Activated CD4-positive, alpha-beta memory T cell treated with anti-CD3 and anti-CD28 coated beads for 36 hours (primary cell): ENCODE data around the gene ELMOD1. TPM values are rescaled to one million over a fixed set of nuclear protein-coding genes. Genes with fewer than 3 reads are reported as not detected.

Experiments used
- CTCF ChIA-PET: fragments of 350-600 bp; sonication (Branson Sonifier 250); formaldehyde crosslinking; loops from one replicate; lab custom pipeline; 2021; ENCODE audit warnings: antibody characterized with exemption, inconsistent platforms; lab: Charles Lee
- POLR2A ChIA-PET: fragments of 350-600 bp; sonication (Branson Sonifier 250); formaldehyde crosslinking; loops from one replicate; lab custom pipeline; 2021; ENCODE audit warnings: antibody characterized with exemption; lab: Charles Lee
- DNase-seq: peaks from one replicate; pipeline ENCODE4 v3.0.0-alpha.2; 2020
- H3K27ac Mint-ChIP-seq: one replicate; pipeline ENCODE4 v1.8.0; 2021; ENCODE audit warnings: mixed read lengths
- H3K27me3 Mint-ChIP-seq: one replicate; pipeline ENCODE4 v1.8.0; 2021; ENCODE audit warnings: mixed read lengths
- H3K36me3 Mint-ChIP-seq: one replicate; pipeline ENCODE4 v1.8.0; 2021; ENCODE audit warnings: mixed read lengths
- H3K4me1 Mint-ChIP-seq: one replicate; pipeline ENCODE4 v1.8.0; 2021; ENCODE audit warnings: low read depth, mixed read lengths
- H3K4me3 Mint-ChIP-seq: one replicate; pipeline ENCODE4 v1.8.0; 2021; ENCODE audit warnings: mild to moderate bottlenecking, mixed read lengths
- H3K9me3 Mint-ChIP-seq: one replicate; pipeline ENCODE4 v1.8.0; 2021; ENCODE audit warnings: mixed read lengths
- intact Hi-C: fragments of 100-400 bp; cut with micrococcal nuclease; formaldehyde crosslinking; loops from one replicate; pipeline ENCODE4 v1.15.1; 2023
- total RNA-seq, 2 experiments: library from RNA; stranded (reverse); gene quantifications; one replicate each; pipeline ENCODE4 v1.2.3, GENCODE V29; 2021

The ELMOD1 gene
- total RNA-seq, 2 experiments from 2014 or later = 0.12 TPM; not detected in 1

DNA sequence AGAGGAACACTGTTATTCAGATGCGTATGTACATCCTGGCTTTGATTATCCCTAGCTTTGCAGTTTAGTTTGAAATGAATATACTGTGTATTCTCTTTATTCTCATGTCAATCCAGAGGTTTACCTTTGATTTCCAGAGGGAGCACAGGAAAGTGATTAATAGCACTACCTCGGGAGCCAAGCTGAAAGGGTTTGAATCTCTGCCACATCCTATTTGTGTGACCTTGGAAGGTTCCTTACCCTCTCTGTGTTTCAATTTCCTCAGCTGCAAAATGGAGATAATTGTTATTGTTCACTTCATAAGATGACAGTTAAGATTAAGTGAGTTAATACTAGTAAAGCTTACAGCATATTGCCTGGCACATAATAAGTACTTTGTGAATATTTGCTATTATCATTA, 17.9 kb downstream of the ELMOD1 start:
- Mint-ChIP-seq H3K36me3 (no peaks in the 10 kb centered on the region), H3K4me3 (no peak overlapping the region), H3K27ac (no peak overlapping the region), H3K27me3 (peaks cover 39% of the 10 kb centered on the region), H3K4me1 (no peaks in the 10 kb centered on the region), H3K9me3 (no peaks in the 10 kb centered on the region)
- no peak for DNase-seq
- ChIA-PET CTCF (interaction anchor here (1.1 to 1.3 kb wide), 4 partner anchors 45 to 81 kb away, joined by 3 to 4 read pairs (median 4); no protein-coding TSS in a partner anchor), POLR2A (no interaction called here)
- intact Hi-C loops = no loop called here

DNA sequence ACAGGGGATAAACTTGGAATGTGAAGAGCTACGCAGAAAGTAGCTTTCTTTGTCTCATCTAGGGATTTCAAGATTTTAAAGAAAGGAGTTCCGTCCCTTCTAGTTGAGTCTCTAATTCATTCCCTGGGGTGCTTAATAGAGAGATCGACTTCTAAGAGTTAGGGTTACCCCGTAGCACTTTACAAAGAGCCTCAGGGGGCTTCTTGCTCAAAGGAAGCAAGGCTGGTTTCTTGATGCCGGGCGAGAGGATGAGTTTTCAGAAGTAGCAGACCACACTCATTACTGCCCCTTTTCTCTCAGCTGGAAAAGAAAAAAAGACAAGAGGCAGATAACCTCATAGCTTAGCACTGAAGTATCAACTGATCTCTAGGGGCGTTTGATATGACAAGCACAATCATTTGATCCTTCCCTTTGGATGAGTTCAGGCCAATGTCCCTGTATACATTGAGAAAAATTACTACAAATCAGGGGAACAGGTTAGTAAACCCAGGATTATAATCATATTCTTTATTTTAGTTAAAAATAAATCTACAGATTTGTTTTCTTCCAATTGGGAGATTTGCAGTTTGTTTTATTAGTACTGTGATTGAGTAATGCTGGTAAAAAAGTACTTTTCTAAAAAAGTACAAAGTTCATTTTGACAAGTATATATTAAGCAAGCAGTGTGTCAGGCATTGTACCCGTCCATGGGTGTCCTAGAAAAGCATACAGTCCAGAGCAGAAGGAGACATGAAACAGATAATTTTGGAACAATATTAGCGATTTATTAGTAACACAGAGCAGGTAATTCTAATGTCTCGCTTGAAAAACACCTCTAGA, 18.7 kb downstream of the ELMOD1 start:
- POLR2A ChIA-PET = no interaction called here
- no peak overlapping the region for H3K4me3 Mint-ChIP-seq
- H3K4me1 Mint-ChIP-seq = no peaks in the 10 kb centered on the region
- intact Hi-C loops = no loop called here
- H3K27ac Mint-ChIP-seq = no peak overlapping the region
- no peaks in the 10 kb centered on the region for H3K36me3 Mint-ChIP-seq
- H3K27me3 Mint-ChIP-seq = peaks cover 34% of the 10 kb centered on the region
- no peak for DNase-seq
- H3K9me3 Mint-ChIP-seq = no peaks in the 10 kb centered on the region
- CTCF ChIA-PET = interaction anchor here (1.1 to 1.3 kb wide), 4 partner anchors 46 to 80 kb away, joined by 3 to 4 read pairs (median 4); no protein-coding TSS in a partner anchor

GRCh38 chr11:107612445-107612844, 21.5 kb downstream of the ELMOD1 start:
- no peak overlapping the region for H3K4me3 Mint-ChIP-seq

DNA sequence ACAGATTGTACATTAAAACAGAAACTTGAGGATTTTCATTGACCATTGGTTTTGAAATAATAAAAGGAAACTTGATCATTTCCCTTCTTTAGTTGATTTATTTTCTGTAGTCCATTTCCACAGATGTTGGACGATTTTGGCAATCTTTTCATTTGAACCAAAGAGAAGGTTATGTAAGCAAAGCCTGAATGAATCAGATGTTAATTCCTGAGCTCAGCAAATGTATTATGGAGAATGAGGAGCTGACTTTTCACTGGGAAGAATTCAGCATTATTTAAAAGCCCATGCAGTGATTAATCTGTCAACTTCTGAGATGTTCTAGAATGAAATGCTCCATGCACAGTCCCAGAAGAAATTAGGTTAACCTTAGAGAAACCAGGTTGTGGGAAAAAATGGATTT, 29.0 kb downstream of the ELMOD1 start:
- H3K9me3 Mint-ChIP-seq = no peaks in the 10 kb centered on the region
- H3K27me3 Mint-ChIP-seq = peaks cover 16% of the 10 kb centered on the region
- no peaks in the 10 kb centered on the region for H3K36me3 Mint-ChIP-seq
- no peaks in the 10 kb centered on the region for H3K4me1 Mint-ChIP-seq
- intact Hi-C loops = no loop called here
- CTCF ChIA-PET = interaction anchor here (1.1 kb wide), 1 partner anchor 69 kb away, joined by 3 read pairs; no protein-coding TSS in a partner anchor
- no peak for DNase-seq
- H3K4me3 Mint-ChIP-seq = no peak overlapping the region
- POLR2A ChIA-PET = no interaction called here
- no peak overlapping the region for H3K27ac Mint-ChIP-seq

More at GRCh38 chr11:107612445-107612844, 21.5 kb downstream of the ELMOD1 start:
- no peaks in the 10 kb centered on the region for H3K9me3 Mint-ChIP-seq
- H3K27me3 Mint-ChIP-seq = peaks cover 24% of the 10 kb centered on the region
- H3K36me3 Mint-ChIP-seq = no peaks in the 10 kb centered on the region
- no peak overlapping the region for H3K27ac Mint-ChIP-seq
- CTCF ChIA-PET = no interaction called here
- DNase-seq = no peak
- intact Hi-C loops = no loop called here
- POLR2A ChIA-PET = no interaction called here
- no peaks in the 10 kb centered on the region for H3K4me1 Mint-ChIP-seq

DNA sequence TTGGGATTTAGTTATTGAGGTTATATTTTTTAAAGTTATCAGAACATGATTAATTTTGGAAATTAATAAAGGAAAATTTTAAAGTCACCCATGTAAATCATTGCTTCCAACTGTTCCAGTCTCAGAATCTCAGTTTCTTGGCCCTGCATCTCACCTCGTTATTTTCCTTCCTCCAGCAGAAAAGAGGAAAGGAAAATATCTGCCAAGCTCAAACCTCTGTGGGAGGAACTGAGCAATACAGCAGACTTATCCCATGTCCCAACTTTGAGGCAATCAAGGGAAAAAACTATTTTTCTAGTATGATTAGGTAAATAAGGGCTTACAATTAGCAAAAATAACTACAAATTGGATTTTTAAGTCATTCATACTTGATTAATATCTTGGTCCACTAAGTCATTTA, 30.1 kb downstream of the ELMOD1 start:
- DNase-seq = no peak
- no peak overlapping the region for H3K27ac Mint-ChIP-seq
- peaks cover 25% of the 10 kb centered on the region for H3K27me3 Mint-ChIP-seq
- H3K36me3 Mint-ChIP-seq = no peaks in the 10 kb centered on the region
- intact Hi-C loops = no loop called here
- H3K4me1 Mint-ChIP-seq = no peaks in the 10 kb centered on the region
- no peak overlapping the region for H3K4me3 Mint-ChIP-seq
- no peaks in the 10 kb centered on the region for H3K9me3 Mint-ChIP-seq
- POLR2A ChIA-PET = no interaction called here
- CTCF ChIA-PET = no interaction called here

GRCh38 chr11:107623183-107623582, 32.2 kb downstream of the ELMOD1 start:
- ChIA-PET CTCF (no interaction called here), POLR2A (no interaction called here)
- no peak overlapping the region for H3K4me3 Mint-ChIP-seq
- H3K27me3 Mint-ChIP-seq = peaks cover 29% of the 10 kb centered on the region
- H3K4me1 Mint-ChIP-seq = no peaks in the 10 kb centered on the region
- H3K27ac Mint-ChIP-seq = no peak overlapping the region
- DNase-seq = no peak
- no peaks in the 10 kb centered on the region for H3K36me3 Mint-ChIP-seq
- H3K9me3 Mint-ChIP-seq = no peaks in the 10 kb centered on the region
- intact Hi-C loops = no loop called here

GRCh38 chr11:107624983-107625684, 34.2 kb downstream of the ELMOD1 start:
- Mint-ChIP-seq H3K9me3 (no peaks in the 10 kb centered on the region), H3K4me1 (no peaks in the 10 kb centered on the region), H3K27me3 (peaks cover 34% of the 10 kb centered on the region), H3K4me3 (no peak overlapping the region), H3K36me3 (no peaks in the 10 kb centered on the region), H3K27ac (no peak overlapping the region)
- no peak for DNase-seq
- ChIA-PET CTCF (no interaction called here), POLR2A (no interaction called here)
- intact Hi-C loops = no loop called here

DNA sequence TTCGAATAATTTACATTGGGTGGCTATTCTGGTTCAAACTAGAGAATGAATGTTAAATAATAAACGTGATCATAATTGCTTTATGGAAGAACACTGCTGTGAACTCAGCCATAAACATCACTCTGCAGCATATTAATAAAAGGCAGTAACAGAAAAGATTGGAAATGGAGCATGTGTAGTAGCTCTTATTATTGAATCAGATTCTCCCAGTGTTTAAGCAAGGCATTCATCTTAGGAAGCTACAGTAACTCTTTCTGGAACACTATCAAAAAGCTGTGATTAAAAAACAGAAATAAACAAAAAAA, 34.7 kb downstream of the ELMOD1 start:
- no peaks in the 10 kb centered on the region for H3K36me3 Mint-ChIP-seq
- ChIA-PET CTCF (no interaction called here), POLR2A (no interaction called here)
- no peak overlapping the region for H3K27ac Mint-ChIP-seq
- H3K9me3 Mint-ChIP-seq = no peaks in the 10 kb centered on the region
- DNase-seq = no peak
- no peaks in the 10 kb centered on the region for H3K4me1 Mint-ChIP-seq
- H3K4me3 Mint-ChIP-seq = no peak overlapping the region
- peaks cover 34% of the 10 kb centered on the region for H3K27me3 Mint-ChIP-seq
- intact Hi-C loops = no loop called here

- no peaks in the 10 kb centered on the region for H3K4me1 Mint-ChIP-seq
- peaks cover 23% of the 10 kb centered on the region for H3K27me3 Mint-ChIP-seq
- H3K4me3 Mint-ChIP-seq = no peak overlapping the region
- intact Hi-C loops = no loop called here
- DNase-seq = no peak
- no peak overlapping the region for H3K27ac Mint-ChIP-seq
- H3K36me3 Mint-ChIP-seq = no peaks in the 10 kb centered on the region
- ChIA-PET POLR2A (no interaction called here), CTCF (interaction anchor here (0.6 kb wide), 1 partner anchor 738 kb away, joined by 3 read pairs; no protein-coding TSS in a partner anchor)
- no peaks in the 10 kb centered on the region for H3K9me3 Mint-ChIP-seq
Measured at GRCh38 chr11:107631043-107631442, 40.1 kb downstream of the ELMOD1 start.

DNA sequence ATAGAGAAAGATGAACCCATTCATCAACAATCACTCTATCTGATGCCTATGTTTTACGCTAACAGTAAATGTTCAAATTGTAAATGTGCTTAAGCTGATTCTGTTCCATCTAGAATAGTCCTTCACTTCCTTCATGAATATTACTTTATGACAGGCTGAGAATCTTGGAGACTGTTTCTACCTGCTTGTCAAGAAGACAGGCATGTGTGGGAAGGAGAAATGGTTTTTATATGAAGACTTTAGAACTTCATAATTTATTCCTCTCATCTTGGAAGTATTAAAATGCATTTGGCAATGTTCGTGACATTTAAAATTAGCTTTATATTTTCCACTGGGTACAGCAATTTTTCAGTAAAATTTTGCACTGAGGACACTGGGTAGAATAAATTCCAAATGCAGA, 41.0 kb downstream of the ELMOD1 start:
- H3K27me3 Mint-ChIP-seq = peaks cover 23% of the 10 kb centered on the region
- H3K9me3 Mint-ChIP-seq = no peaks in the 10 kb centered on the region
- H3K4me1 Mint-ChIP-seq = no peaks in the 10 kb centered on the region
- H3K36me3 Mint-ChIP-seq = no peaks in the 10 kb centered on the region
- intact Hi-C loops = no loop called here
- no peak overlapping the region for H3K4me3 Mint-ChIP-seq
- POLR2A ChIA-PET = no interaction called here
- H3K27ac Mint-ChIP-seq = no peak overlapping the region
- no peak for DNase-seq
- CTCF ChIA-PET = no interaction called here

GRCh38 chr11:107646783-107647182, 55.8 kb downstream of the ELMOD1 start:
- intact Hi-C loops = no loop called here
- ChIA-PET CTCF (interaction anchor here (0.7 kb wide), 1 partner anchor 11 kb away, joined by 5 read pairs; no protein-coding TSS in a partner anchor), POLR2A (no interaction called here)
- Mint-ChIP-seq H3K27ac (no peak overlapping the region), H3K4me1 (no peaks in the 10 kb centered on the region), H3K4me3 (no peak overlapping the region), H3K27me3 (peaks cover 13% of the 10 kb centered on the region), H3K9me3 (no peaks in the 10 kb centered on the region), H3K36me3 (no peaks in the 10 kb centered on the region)
- DNase-seq = no peak

- Mint-ChIP-seq H3K27me3 (peaks cover 19% of the 10 kb centered on the region), H3K4me1 (no peaks in the 10 kb centered on the region), H3K36me3 (no peaks in the 10 kb centered on the region), H3K9me3 (no peaks in the 10 kb centered on the region), H3K4me3 (no peak overlapping the region), H3K27ac (no peak overlapping the region)
- ChIA-PET POLR2A (no interaction called here), CTCF (no interaction called here)
- no peak for DNase-seq
- intact Hi-C loops = no loop called here
Measured at GRCh38 chr11:107648242-107648641, 57.3 kb downstream of the ELMOD1 start.
